ENCODE results near the gene DRD1.
"Not testable (repeated sequence)": the region's sequence is repeated elsewhere in the genome, so short reads cannot be mapped to it uniquely, and the experiment has no call there.

The DRD1 gene

DNA sequence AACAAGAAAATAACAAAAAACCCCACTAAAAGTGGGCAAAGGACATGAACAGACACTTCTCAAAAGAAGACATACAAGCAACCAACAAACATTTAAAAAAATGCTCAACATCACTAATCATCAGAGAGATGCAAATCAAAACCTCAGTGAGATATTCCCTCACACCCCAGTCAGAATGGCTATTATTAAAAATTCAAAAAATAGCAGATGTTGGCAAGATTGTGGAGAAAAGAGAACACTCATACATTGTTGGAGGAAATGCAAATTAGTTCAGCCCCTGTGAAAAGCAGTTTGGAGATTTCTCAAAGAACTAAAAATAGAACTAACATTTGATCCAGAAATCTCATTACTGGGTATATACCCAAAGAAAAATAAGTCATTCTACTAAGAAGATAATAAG, 19.4 kb downstream of the DRD1 start:
- not testable (repeated sequence) for DNase-seq (ENCODE audit: low spot score)

DNA sequence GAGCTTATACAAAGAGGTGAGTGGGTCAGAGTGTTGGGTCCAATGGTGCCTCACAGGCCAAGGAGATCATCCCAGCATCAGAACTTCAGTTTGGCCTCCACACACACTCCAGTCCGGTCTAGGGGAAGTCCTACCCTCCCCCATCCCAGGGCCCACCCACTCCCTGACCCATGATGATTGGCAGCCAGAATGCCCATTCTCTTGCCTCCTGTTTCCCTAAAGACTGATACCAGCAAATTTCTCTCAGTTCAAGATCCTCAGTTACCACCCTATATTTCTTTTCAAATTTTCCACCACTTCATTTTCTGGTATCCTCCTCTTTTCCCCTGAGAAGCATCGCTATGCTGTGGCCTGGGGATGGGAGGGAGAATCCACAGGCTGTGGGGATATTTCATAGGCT, 21.9 kb downstream of the DRD1 start:
- DNase-seq (ENCODE audit: low spot score), result no peak

DNA sequence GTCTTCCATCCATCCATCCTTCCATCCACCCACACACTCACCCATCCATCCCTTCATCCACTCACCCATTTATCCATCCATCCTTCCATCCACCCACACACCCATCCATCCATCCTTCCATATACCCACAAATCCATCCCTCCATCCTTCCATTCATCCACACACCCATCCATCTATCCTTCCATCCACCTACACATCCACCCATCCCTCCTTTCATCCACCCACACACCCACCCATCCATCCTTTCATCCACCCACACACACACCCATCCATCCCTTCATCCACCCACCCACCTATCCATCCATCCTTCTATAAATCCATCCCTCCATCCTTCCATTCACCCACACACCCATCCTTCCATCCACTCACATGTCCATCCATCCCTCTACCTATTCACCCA, 23.6 kb downstream of the DRD1 start:
- no peak for DNase-seq (ENCODE audit: low spot score)

DNA sequence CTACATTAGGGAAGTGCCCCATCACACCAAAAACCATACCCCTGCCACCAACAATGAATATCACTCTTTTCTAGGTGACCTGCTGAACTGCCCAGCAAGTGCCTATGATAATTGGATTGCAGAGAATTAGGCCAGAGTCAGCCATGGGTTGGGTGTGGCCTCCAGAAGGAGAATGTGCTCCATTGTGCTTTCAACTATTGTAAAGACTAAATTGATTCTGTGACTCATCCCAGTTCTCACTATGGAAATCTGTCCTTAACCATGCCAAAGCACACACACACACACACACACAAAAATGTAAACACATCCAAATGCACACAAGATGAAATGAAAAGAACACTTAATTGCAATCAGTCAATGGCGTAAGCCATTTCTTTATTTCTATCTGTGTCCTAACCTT, 25.7 kb downstream of the DRD1 start:
- no peak for DNase-seq (ENCODE audit: low spot score)

DNA sequence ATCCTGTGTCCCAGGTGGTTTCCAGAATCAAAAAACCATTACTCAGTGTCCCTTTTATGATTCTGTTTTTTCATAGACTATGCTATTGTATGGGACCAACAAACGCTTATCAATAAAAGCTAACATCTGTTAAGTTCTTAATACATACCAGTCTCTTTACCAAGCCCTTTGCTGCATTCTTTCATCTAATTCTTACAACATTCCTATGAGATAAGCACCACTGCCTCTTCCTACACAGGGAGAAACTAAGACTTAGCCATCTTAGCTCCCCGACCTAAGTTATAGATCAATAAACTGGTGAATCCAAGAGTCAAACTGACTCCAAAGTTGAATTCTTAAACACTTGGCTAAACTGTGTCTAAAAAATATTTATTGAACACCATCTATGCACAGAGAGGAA, 26.6 kb downstream of the DRD1 start:
- DNase-seq (ENCODE audit: low spot score), result no peak

DNA sequence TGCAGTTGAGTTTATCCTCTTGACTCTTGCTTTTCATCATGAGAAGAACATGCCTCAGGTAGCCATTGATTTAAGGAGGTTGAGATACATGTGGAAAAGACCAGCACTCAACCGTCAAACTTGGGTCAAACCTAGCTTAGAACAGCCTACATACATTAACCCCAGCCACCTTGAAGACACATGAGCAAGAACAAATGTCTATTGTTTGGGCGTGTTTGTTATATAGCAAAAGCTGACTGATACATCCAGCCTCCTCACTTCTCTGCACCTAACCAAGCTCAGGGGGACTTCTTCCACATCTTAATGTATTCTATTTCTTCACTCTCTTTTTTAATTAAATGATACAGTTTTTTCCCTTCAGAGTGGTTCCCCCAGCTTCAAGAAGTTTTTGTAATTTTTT, 28.7 kb downstream of the DRD1 start:
- no peak for DNase-seq (ENCODE audit: low spot score)

DNA sequence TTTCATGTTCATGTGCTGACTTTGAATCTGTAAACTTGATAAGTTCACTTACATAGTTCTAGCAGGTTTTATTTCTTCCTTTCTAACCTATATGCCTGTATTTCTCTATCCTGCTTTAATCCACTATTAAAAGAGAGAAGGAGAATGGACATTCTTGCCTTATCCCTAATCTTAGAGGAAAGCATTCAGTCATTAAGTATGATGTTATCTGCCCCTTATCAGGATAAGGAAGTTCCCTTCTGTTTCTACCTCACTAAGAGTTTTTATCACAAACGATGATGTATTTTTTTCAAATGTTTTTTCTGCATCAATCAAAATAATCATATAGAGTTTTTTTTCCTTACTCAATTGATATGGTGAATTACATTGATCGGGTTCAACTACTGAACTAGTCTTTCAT, 33.1 kb downstream of the DRD1 start:
- no peak for DNase-seq (ENCODE audit: low spot score)

DNA sequence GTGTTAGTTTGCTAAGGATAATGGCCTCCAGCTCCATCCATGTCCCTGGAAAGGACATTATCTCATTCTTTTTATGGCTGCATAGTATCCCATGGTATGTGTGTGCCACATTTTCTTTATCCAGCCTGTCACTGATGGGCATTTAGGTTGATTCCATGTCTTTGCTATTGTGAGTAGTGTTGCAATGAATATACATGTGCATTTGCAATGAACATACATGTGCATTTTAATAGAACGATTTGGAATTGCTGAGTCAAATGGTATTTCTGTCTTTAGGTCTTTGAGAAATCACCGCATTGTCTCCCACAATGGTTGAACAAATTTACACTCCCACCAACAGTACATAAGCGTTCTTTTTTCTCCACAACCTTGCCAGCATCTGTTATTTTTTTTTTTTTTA, 37.7 kb downstream of the DRD1 start:
- no peak for DNase-seq (ENCODE audit: low spot score)

DNA sequence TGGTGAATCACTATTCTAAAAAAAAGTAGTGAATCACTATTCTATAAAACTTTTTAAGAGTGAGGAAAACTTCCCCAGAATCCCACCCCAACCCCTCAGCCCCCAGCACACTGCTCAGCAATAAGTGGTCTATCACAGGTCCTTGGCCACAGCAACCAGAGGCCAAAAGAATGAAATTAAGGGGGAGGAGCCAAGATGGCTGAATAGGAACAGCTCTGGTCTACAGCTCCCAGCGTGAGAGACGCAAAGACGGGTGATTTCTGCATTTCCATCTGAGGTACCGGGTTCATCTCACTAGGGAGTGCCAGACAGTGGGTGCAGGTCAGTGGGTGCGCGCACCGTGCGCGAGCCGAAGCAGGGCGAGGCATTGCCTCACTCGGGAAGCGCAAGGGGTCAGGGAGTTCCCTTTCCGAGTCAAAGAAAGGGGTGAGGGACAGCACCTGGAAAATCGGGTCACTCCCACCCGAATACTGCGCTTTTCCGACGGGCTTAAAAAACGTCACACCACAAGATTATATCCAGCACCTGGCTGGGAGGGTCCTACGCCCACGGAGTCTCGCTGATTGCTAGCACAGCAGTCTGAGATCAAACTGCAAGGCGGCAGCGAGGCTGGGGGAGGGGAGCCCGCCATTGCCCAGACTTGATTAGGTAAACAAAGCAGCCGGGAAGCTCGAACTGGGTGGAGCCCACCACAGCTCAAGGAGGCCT, 46.2 kb downstream of the DRD1 start:
- DNase-seq (ENCODE audit: low spot score), result not testable (repeated sequence)

DNA sequence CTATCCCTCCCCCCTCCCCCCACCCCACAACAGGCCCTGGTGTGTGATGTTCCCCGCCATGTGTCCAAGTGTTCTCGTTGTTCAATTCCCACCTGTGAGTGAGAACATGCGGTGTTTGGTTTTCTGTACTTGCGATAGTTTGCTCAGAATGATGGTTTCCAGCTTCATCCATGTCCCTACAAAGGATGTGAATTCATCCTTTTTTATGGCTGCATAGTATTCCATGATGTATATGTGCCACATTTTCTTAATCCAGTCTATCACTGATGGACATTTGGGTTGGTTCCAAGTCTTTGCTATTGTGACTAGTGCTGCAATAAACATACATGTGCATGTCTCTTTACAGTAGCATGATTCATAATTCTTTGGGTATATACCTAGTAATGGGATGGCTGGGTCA, 48.6 kb downstream of the DRD1 start:
- DNase-seq (ENCODE audit: low spot score), result not testable (repeated sequence)

DNA sequence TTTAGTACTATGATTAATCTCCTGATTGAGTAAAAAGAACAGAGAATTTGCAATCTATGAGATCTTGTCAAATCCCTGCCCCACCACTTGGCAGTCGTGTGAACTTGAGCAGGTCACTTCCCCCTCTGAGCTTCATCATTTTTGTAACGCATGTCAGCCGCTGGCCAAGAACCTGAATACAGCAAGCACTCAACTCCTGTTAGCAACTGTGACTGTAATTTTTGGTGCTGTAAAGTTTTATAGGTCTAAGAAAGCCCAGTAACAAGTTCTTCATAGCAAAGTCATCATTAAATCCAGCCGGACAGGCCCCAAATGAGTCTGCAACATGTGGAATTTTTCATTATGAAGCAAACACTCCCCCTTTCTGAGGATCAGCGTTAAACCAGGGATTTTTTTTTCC, 49.4 kb downstream of the DRD1 start:
- no peak for DNase-seq (ENCODE audit: low spot score)

DNA sequence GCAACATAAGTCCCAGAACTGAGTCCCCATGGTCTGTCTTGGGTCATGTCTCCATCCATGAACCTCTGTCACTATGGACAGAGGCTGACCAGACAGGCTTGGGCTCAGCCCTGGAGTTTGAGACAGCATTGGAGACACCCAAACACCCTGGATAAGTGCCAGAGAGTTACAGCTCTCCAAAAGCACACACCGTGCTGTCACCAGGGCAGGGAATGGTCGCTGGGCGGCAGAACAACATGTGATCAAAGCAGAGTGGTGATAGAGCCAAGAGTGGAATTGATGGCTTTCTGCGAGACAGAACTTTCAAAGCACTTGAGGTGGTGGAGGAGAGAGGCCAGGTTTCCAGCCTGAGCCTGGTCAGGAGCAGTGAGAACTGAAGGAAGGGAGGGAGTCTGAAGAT, 50.1 kb downstream of the DRD1 start:
- DNase-seq (ENCODE audit: low spot score), result no peak

DNA sequence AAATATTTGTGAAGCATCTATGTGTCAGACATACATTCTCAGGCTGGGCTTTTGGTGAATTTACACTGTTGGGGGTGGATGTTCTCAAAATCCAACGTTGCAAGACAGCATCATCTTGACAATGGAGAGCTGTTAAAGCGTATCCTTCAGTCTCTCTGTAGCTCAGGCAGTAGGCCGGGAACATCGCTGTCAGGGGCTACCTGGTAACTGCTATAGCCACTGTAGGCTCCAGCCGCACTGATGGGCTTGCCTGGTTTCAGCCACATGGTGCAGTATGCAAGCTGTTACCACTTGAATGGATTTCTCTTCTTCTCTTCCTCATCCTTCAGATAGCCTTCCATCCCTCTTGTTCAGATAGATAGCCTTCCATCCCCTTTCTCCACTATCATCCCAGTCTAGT, 51.7 kb downstream of the DRD1 start:
- no peak for DNase-seq (ENCODE audit: low spot score)

DNA sequence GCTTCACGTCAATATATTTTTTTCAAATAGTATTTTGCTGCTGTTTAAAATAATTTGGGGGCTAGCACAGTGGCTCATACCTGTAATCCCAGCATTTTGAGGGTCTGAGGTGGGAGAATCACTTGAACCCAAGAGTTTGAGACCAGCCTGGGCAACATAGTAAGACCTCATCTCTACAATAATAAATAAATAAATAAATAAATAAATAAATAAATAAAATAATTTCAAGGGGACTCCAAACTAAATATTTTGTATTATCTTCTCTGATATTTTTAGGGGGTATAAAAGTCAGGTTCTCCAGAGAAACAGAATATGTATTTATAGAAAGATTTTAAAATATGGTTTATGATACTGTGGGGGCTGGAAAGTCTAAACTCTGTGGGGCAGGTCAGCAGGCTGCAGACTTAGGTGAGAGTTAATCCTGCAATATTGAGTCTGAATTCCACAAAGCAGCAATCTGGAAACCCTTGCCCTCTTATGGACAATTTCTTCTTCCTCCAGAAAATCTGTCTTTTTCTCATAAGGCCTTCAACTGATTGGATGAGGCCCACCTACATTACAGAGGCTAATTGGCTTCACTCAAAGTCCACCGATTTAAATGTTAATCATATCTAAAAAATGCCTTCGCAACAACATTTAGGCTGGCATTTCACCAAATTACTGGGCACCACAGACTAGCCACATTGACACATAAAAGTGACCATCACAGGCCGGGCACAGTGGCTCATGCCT, 53.5 kb downstream of the DRD1 start:
- DNase-seq (ENCODE audit: low spot score), result no peak
